Measurements from ENCODE around the gene ZBTB7C.

ZBTB7C gene

GRCh38 chr18:48320639-48320945 is 88.6 kb downstream of the ZBTB7C start:
- DNase-seq = no peak

- no peak for DNase-seq
These were observed 89.2 kb downstream of the ZBTB7C start for GRCh38 chr18:48319801-48320638.

GRCh38 chr18:48318436-48318835 is 90.7 kb downstream of the ZBTB7C start:
- DNase-seq = no peak

GRCh38 chr18:48317781-48318381 is 91.3 kb downstream of the ZBTB7C start:
- DNase-seq = no peak

GRCh38 chr18:48316177-48316576 is 93.0 kb downstream of the ZBTB7C start:
- DNase-seq = no peak

- DNase-seq = no peak
These were observed 94.5 kb downstream of the ZBTB7C start for GRCh38 chr18:48314690-48315089.

- no peak for DNase-seq
These were observed 95.4 kb downstream of the ZBTB7C start for GRCh38 chr18:48313792-48314191.

- no peak for DNase-seq
These were observed 97.1 kb downstream of the ZBTB7C start for GRCh38 chr18:48312066-48312465.

GRCh38 chr18:48310999-48311398 is 98.2 kb downstream of the ZBTB7C start:
- no peak for DNase-seq

- no peak for DNase-seq
These were observed 98.8 kb downstream of the ZBTB7C start for GRCh38 chr18:48310353-48310752.

GRCh38 chr18:48308755-48309575 is 100.2 kb downstream of the ZBTB7C start:
- peak; percentile 82 for DNase-seq

- DNase-seq = no peak
These were observed 101.1 kb downstream of the ZBTB7C start for GRCh38 chr18:48308027-48308635.

GRCh38 chr18:48306838-48307237 is 102.3 kb downstream of the ZBTB7C start:
- DNase-seq = no peak

- no peak for DNase-seq
These were observed 104.1 kb downstream of the ZBTB7C start for GRCh38 chr18:48304906-48305693.

GRCh38 chr18:48303883-48304282 is 105.3 kb downstream of the ZBTB7C start:
- DNase-seq = no peak

- DNase-seq = no peak
These were observed 106.4 kb downstream of the ZBTB7C start for GRCh38 chr18:48302736-48303135.

GRCh38 chr18:48300463-48300961 is 108.7 kb downstream of the ZBTB7C start:
- DNase-seq = no peak

GRCh38 chr18:48297139-48297538 is 112.0 kb downstream of the ZBTB7C start:
- DNase-seq = no peak

- no peak for DNase-seq
These were observed 112.6 kb downstream of the ZBTB7C start for GRCh38 chr18:48296581-48296980.

GRCh38 chr18:48295586-48296311 is 113.4 kb downstream of the ZBTB7C start:
- no peak for DNase-seq

GRCh38 chr18:48294899-48295585 is 114.1 kb downstream of the ZBTB7C start:
- DNase-seq = no peak

All from NCI-H1048 (cell line).